ENCODE results near the gene AKAP10.
"Not testable (repeated sequence)": the region's sequence is repeated elsewhere in the genome, so short reads cannot be mapped to it uniquely, and the experiment has no call there.

Gene AKAP10

DNA sequence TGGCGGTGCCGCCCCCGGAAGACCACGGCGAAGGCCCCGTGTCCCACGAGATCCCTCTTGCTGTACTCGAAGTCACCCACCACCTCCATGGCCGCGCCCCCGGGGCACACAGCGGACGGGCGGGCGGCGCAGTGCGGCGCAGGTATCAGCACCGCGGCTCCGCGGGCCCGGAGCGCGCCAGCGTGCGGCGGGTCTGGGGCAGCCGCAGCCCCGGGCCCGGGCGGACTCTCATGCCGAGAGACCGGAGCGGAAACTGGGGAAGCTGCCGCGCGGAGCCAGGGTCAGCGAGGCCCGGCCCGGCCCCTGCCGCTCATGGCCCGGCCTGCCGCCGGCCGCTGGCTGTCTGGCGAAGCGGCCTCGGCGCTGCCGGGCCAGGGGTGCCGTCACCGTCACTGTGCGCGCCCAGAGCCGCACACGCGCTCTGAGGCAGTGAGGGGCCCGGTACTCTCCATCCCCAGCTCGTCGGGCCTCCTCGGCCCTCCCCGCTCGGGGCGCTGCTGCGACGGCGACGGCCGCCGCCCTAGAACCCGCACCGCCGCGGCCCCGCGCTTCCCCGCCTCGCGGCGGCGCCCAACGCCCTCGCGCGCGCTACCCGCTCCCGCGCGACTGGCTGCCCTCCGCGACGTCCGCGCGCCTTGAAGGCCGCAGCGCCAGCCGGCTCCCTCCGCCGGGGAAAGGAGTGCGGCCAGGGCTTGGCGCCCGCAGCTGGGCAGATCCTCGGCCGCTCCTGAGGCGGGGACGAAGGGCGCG lies 110.1 kb downstream of the AKAP10 start, which contains the start of gene ULK2:
ULK2 (minus strand) TSS at position 608 of the 750 bp plus-strand sequence; CDS start at position 89, 519 bp downstream.
- peak; percentile 85 for DNase-seq (ENCODE audit: low spot score)

DNA sequence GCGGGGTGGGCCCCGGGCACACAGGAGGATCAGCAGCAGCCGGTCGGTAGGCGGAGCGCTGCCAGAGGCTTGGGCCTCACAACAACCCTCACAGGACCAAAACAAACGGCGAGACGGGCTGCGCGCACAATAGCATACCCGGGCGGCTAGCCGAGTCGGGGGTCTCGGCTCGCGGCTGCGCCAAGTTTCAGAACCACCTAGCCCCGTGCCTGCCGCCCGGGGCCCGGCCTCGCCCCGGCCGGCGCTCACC lies 110.6 kb downstream of the AKAP10 start:
- DNase-seq (ENCODE audit: low spot score) = no peak

DNA sequence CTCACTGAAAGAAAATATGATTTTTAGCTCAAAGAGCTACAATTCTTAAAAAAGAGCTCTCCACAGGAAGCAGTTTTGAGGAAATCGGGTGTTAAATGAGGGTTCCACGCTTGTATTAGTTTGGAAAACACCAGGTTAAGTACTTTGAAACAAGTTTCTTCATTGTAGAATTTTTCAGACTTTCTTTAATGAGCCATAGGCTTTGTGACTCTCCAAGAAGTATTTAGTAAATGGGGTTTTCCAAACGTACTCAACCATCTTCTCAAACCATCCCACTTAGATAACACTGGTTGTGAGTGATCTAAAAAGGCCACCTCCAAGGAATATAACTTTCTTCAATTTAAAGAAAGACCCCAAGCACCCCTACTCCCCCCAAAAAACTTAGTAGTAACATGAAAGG lies 112.6 kb downstream of the AKAP10 start:
- no peak for DNase-seq (ENCODE audit: low spot score)

DNA sequence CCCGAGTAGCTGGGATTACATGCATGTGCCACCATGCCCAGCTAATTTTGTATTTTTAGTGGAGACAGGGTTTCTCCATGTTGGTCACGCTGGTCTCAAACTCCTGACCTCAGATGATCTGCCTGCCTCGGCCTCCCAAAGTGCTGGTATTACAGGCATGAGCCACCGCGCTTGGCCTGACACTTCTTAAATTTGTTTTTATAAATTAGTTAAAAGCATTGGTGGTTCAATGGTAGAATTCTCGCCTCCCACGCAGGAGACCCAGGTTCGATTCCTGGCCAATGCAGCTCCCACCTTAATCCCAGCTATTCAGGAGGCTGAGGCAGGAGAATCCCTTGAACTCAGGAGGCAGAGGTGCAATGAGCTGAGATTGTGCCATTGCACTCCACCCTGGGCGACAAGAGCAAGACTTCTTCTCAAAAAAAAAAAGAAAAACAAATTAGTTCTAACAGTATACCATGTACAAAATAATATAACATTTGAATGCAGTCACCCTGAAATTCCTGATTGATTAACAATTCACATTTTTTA lies 116.9 kb downstream of the AKAP10 start:
- not testable (repeated sequence) for DNase-seq (ENCODE audit: low spot score)

DNA sequence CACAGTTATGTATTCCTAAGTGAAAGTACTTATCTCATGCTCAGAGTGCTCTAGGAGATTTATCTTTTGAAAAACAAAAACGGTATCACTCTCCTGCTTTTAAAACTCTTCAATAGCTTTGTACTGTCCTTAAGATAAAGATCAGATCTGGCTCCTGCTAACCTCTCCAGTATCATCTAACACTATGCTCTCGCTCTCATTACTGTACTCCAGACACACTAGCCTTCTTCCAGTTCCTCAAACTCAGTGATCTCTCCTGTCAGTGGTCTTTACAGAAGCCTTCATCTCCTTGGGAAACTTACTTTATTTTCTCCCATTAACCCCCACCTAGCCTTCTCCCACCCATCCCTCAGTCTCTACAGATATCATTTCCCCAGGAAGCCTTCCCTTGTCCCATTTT lies 120.0 kb downstream of the AKAP10 start:
- DNase-seq (ENCODE audit: low spot score) = no peak
